Endothelial cell of umbilical vein (primary cell): ENCODE results near the gene APOL5. TPM values are rescaled to one million over a fixed set of nuclear protein-coding genes. Genes with fewer than 3 reads are reported as not detected.

Experiments
- BruUV-seq: library from RNA; stranded (reverse); fragments of 400-500 nt; replicated peaks from 2 replicates; lab custom pipeline; 2021; lab: Mats Ljungman, UMichigan
- CTCF ChIA-PET: fragments of 300-600, 350-600 bp; sonication (Branson Sonifier 250); formaldehyde crosslinking; loops from one replicate; lab custom pipeline; 2021; ENCODE audit warnings: antibody characterized with exemption, inconsistent platforms; lab: Charles Lee
- POLR2A ChIA-PET: fragments of 300-600, 350-600 bp; sonication (Branson Sonifier 250); formaldehyde crosslinking; loops from one replicate; lab custom pipeline; 2021; ENCODE audit warnings: antibody characterized with exemption, inconsistent platforms; lab: Charles Lee
- DNase-seq: peaks from one replicate; pipeline ENCODE4 v3.0.0-alpha.2; 2011; ENCODE audit warnings: low read depth, low spot score
- FAIRE-seq: peaks from 2 replicates; lab custom pipeline; 2011; peaks lifted over from hg19 to GRCh38; lab: Jason Lieb, UNC
- H2AFZ ChIP-seq: 2 replicates; pipeline ENCODE4 v1.6.0; 2012; ENCODE audit warnings: low read depth, low read length, control low read depth, inconsistent platforms
- H3K27ac ChIP-seq: 2 replicates; pipeline ENCODE4 v1.5.1; 2011; ENCODE audit warnings: low read depth, mild to moderate bottlenecking, control low read depth, low read length, moderate library complexity; ENCODE audit not compliant: insufficient read depth
- H3K27me3 ChIP-seq, 2 experiments: 2 replicates each; pipeline versions ENCODE4 v1.6.0 to v1.6.1; 2011; ENCODE audit warnings: low read length in 2 of 2, mixed read lengths in 1 of 2; ENCODE audit not compliant: control insufficient read depth in 2 of 2, insufficient read depth in 2 of 2
- H3K36me3 ChIP-seq, 2 experiments: 2 replicates in 1 of 2; 3 replicates in 1 of 2; pipeline ENCODE4 v1.5.1; 2011; ENCODE audit warnings: low read length in 2 of 2, mild to moderate bottlenecking in 1 of 2, moderate library complexity in 1 of 2; ENCODE audit not compliant: control insufficient read depth in 2 of 2, insufficient read depth in 2 of 2; ENCODE audit errors: extremely low read depth in 1 of 2
- H3K4me1 ChIP-seq: 3 replicates; pipeline ENCODE4 v1.5.1; 2011; ENCODE audit warnings: mild to moderate bottlenecking, low read length; ENCODE audit not compliant: control insufficient read depth, insufficient read depth; ENCODE audit errors: extremely low read depth
- H3K4me2 ChIP-seq: 2 replicates; pipeline ENCODE4 v1.6.1; 2011; ENCODE audit warnings: low read length, control low read depth, mixed read lengths; ENCODE audit not compliant: insufficient read depth
- H3K4me3 ChIP-seq, 3 experiments: fragments of 200-600 bp in 1 of 3; sonication (generic), shearing (Covaris generic) in 1 of 3; replicated peaks in 1 of 3; 2 replicates each; pipeline ENCODE4 v1.5.1; 2011 to 2016; ENCODE audit warnings: control low read depth in 3 of 3, low read length in 3 of 3, mild to moderate bottlenecking in 2 of 3, inconsistent platforms in 1 of 3, low read depth in 1 of 3, moderate library complexity in 1 of 3; ENCODE audit not compliant: insufficient read depth in 1 of 3
- H3K79me2 ChIP-seq: 2 replicates; pipeline ENCODE4 v1.6.0; 2012; ENCODE audit warnings: low read length, inconsistent platforms; ENCODE audit not compliant: control insufficient read depth, insufficient read depth
- H3K9ac ChIP-seq: replicated peaks from 2 replicates; pipeline ENCODE3; 2011; ENCODE audit warnings: low read length, control low read depth; ENCODE audit not compliant: insufficient read depth; ENCODE audit errors: extremely low read depth
- H3K9me1 ChIP-seq: replicated peaks from 3 replicates; pipeline ENCODE4 v1.6.0; 2011; ENCODE audit warnings: mild to moderate bottlenecking, low read length; ENCODE audit not compliant: control insufficient read depth, insufficient read depth; ENCODE audit errors: extremely low read depth
- H3K9me3 ChIP-seq: replicated peaks from 2 replicates; pipeline ENCODE4 v1.5.1; 2012; ENCODE audit warnings: low read length, inconsistent platforms; ENCODE audit not compliant: control insufficient read depth, insufficient read depth
- H4K20me1 ChIP-seq: replicated peaks from 2 replicates; pipeline ENCODE3; 2011; ENCODE audit warnings: mild to moderate bottlenecking, low read length; ENCODE audit not compliant: control insufficient read depth, insufficient read depth; ENCODE audit errors: extremely low read depth
- EZH2 ChIP-seq: IDR thresholded peaks from 2 replicates; pipeline ENCODE4 v1.6.1; 2012; ENCODE audit warnings: borderline replicate concordance, low read depth, mild to moderate bottlenecking, moderate library complexity, low read length, inconsistent platforms; ENCODE audit not compliant: severe bottlenecking
- FOS ChIP-seq: IDR thresholded peaks from 2 replicates; pipeline ENCODE4 v1.6.1; 2011; ENCODE audit warnings: mild to moderate bottlenecking, low read length, moderate library complexity, borderline replicate concordance; ENCODE audit not compliant: insufficient read depth
- GATA2 ChIP-seq: IDR thresholded peaks from 2 replicates; pipeline ENCODE4 v1.7.0; 2011; ENCODE audit warnings: low read depth, mild to moderate bottlenecking, moderate library complexity, mixed read lengths, low read length; ENCODE audit not compliant: insufficient read length, insufficient read depth
- JUN ChIP-seq: IDR thresholded peaks from 2 replicates; pipeline ENCODE4 v1.6.1; 2011; ENCODE audit warnings: borderline replicate concordance, low read depth; ENCODE audit not compliant: insufficient read length, insufficient read depth
- MAX ChIP-seq: IDR thresholded peaks from 2 replicates; pipeline ENCODE4 v1.6.1; 2011; ENCODE audit not compliant: insufficient read depth, insufficient read length
- MYC ChIP-seq: IDR thresholded peaks from one replicate; pipeline ENCODE4 v1.6.1; 2011; ENCODE audit warnings: mild to moderate bottlenecking, low read depth, low read length
- POLR2A ChIP-seq: IDR thresholded peaks from 2 replicates; pipeline ENCODE4 v1.6.1; 2012; ENCODE audit warnings: low read depth, mild to moderate bottlenecking, control low read depth, low read length
- POLR2AphosphoS5 ChIP-seq: IDR thresholded peaks from 2 replicates; pipeline ENCODE4 v1.6.1; 2012; ENCODE audit warnings: low read depth, mild to moderate bottlenecking, control low read depth, low read length, moderate library complexity; ENCODE audit not compliant: insufficient read depth
- dilution Hi-C: fragments of 300-500 bp; cut with MboI; formaldehyde crosslinking; loops from one replicate; pipeline ENCODE4 v1.15.0; 2019; ENCODE audit warnings: low sequenced_read_pairs; ENCODE audit not compliant: extremely low pct_ligation_motif_present
- intact Hi-C: fragments of 100-400 bp; cut with micrococcal nuclease; formaldehyde crosslinking; loops from one replicate; pipeline ENCODE4 v1.10.0; 2022
- polyA plus RNA-seq, 4 experiments: library from polyadenylated mRNA; depleted of rRNA in 3 of 4; stranded (reverse) in 3 of 4; unstranded in 1 of 4; fragments of >200 nt; gene quantifications; 2 replicates each; pipeline versions ENCODE4 v1.2.1 to v1.2.3, GENCODE V29; 2011 to 2012; ENCODE audit warnings: missing spikeins in 1 of 4
- total RNA-seq: library from RNA; stranded (reverse); gene quantifications from 2 replicates; pipeline ENCODE4 v1.2.3, GENCODE V29; 2021
- TF ChIP-seq, protein P1 (sequence below), 2 donors: IDR thresholded peaks; 1 replicate in 1 of 2; 2 replicates in 1 of 2; pipeline ENCODE4 v1.5.1; 2011; ENCODE audit warnings: low read length in 2 of 2, mild to moderate bottlenecking in 2 of 2, moderate library complexity in 2 of 2, control low read depth in 1 of 2, inconsistent platforms in 1 of 2, low read depth in 1 of 2; ENCODE audit not compliant: insufficient read depth in 1 of 2; ENCODE audit errors: extremely low read depth in 1 of 2

The APOL5 gene
- total and polyA plus RNA-seq, 2 donors (not counting 3 experiments of a cell fraction or from before 2014, with no cell fraction given): not detected

GRCh38 chr22:35743326-35743860, 25.7 kb downstream of the APOL5 start:
- H3K27me3 ChIP-seq: no peaks in the 10 kb centered on the region
- dilution Hi-C loops: no loop called here
- H3K27ac ChIP-seq: peak overlapping the region; percentile 85
- no peaks in the 10 kb centered on the region for H3K9me1 ChIP-seq
- POLR2A ChIA-PET: no interaction called here
- CTCF ChIA-PET: interaction anchor here (1.2 to 1.4 kb wide), 3 partner anchors 14 to 172 kb away, joined by 3 to 5 read pairs (median 4); no protein-coding TSS in a partner anchor
- H3K4me1 ChIP-seq: peaks cover 19% of the 10 kb centered on the region
- H2AFZ ChIP-seq: no peak overlapping the region
- BruUV-seq: no TSS peak
- H3K79me2 ChIP-seq: no peaks in the 10 kb centered on the region
- no peak overlapping the region for H3K4me3 ChIP-seq
- H3K36me3 ChIP-seq: peaks cover 14 to 15% of the 10 kb centered on the region in 2 experiments
- no peaks in the 10 kb centered on the region for H4K20me1 ChIP-seq
- FAIRE-seq (peak; percentile 15), DNase-seq (no peak)
- no peak overlapping the region for H3K4me2 ChIP-seq
- H3K9me3 ChIP-seq: no peaks in the 10 kb centered on the region
- TF ChIP-seq POLR2A: no peak
- TF ChIP-seq JUN: no peak
- TF ChIP-seq MAX: no peak
- TF ChIP-seq GATA2: no peak
- no peak for TF ChIP-seq EZH2
- no peak for TF ChIP-seq MYC
- TF ChIP-seq, protein P1, sequence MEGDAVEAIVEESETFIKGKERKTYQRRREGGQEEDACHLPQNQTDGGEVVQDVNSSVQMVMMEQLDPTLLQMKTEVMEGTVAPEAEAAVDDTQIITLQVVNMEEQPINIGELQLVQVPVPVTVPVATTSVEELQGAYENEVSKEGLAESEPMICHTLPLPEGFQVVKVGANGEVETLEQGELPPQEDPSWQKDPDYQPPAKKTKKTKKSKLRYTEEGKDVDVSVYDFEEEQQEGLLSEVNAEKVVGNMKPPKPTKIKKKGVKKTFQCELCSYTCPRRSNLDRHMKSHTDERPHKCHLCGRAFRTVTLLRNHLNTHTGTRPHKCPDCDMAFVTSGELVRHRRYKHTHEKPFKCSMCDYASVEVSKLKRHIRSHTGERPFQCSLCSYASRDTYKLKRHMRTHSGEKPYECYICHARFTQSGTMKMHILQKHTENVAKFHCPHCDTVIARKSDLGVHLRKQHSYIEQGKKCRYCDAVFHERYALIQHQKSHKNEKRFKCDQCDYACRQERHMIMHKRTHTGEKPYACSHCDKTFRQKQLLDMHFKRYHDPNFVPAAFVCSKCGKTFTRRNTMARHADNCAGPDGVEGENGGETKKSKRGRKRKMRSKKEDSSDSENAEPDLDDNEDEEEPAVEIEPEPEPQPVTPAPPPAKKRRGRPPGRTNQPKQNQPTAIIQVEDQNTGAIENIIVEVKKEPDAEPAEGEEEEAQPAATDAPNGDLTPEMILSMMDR (IDR thresholded peaks at IDR 0.05; ENCODE audit: extremely low read depth in 1 of 2, insufficient read depth in 1 of 2, low read depth in 1 of 2, low read length in 2 of 2): no peak
- no peak for TF ChIP-seq POLR2AphosphoS5
- TF ChIP-seq FOS: no peak
- intact Hi-C loops: no loop called here
- H3K9ac ChIP-seq: no peak overlapping the region
